Measurements from ENCODE around the gene PRR35. TPM values are rescaled to one million over a fixed set of nuclear protein-coding genes. Genes with fewer than 3 reads are reported as not detected.

PRR35 gene
- total and polyA plus RNA-seq, 5 experiments from 2014 or later = not detected

DNA sequence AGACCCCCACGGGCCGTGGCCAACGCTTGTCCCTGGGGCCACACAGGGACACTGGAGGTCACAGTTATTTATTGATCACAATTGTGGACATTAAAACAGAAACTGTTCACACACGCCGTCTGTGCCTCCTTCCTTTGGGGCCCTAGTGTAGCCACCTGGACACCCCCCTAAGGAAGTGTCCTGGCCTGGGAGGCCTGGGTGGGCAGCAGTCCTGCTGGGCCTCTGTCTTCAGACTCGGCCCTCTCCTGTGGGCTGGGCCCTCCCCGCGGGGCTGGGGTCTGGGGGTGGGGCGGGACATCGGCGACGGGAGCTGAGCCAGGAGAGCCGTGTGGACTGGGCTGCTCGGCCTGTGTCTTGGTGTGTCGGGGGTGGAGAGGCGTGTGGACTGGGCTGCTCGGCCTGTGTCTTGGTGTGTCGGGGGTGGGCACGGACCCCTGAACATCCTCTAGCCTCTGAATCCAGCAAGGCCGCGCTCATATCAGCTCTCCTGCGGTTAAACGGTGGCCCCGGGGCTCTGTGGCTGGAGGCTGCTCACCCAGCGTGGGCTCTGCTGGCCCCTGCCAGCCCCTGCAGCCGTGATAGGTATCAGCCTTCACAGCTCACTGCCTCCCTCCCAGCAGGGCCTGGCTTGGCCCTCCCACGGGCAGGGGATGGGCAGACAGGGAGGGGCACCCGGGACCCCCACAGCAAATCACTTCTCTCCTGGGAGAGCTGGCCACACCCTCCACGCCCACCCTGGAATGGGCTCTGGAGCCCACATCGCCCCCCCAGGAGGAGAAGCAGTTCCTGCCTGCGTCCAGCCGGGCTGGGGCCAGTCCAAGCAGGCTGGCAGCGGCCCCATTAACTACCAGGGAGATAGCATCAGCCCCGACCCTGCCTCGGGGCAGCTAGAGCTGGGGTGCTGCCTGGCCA is 5.5 kb downstream of the PRR35 start:
- Mint-ChIP-seq H3K36me3 (no peaks in the 10 kb centered on the region), H3K4me3 (peak overlapping the region in 1 of 10 donors; percentile 72), H3K9me3 (peaks cover 0 to 2% (median 0%) of the 10 kb centered on the region in 9 donors), H3K4me1 (peaks cover 9 to 23% (median 21%) of the 10 kb centered on the region in 4 donors), H3K27me3 (peaks cover 0 to 2% (median 0%) of the 10 kb centered on the region in 5 donors), H3K27ac (peak overlapping the region in 1 of 10 donors; percentile 66)
- POLR2A ChIA-PET = interaction anchor here (0.5 to 1.6 kb wide), 3 partner anchors 37 to 179 kb away, joined by 3 to 6 read pairs (median 4); partner anchors contain the start of gene METTL26
- no peak for DNase-seq
- no peak for ATAC-seq

DNA sequence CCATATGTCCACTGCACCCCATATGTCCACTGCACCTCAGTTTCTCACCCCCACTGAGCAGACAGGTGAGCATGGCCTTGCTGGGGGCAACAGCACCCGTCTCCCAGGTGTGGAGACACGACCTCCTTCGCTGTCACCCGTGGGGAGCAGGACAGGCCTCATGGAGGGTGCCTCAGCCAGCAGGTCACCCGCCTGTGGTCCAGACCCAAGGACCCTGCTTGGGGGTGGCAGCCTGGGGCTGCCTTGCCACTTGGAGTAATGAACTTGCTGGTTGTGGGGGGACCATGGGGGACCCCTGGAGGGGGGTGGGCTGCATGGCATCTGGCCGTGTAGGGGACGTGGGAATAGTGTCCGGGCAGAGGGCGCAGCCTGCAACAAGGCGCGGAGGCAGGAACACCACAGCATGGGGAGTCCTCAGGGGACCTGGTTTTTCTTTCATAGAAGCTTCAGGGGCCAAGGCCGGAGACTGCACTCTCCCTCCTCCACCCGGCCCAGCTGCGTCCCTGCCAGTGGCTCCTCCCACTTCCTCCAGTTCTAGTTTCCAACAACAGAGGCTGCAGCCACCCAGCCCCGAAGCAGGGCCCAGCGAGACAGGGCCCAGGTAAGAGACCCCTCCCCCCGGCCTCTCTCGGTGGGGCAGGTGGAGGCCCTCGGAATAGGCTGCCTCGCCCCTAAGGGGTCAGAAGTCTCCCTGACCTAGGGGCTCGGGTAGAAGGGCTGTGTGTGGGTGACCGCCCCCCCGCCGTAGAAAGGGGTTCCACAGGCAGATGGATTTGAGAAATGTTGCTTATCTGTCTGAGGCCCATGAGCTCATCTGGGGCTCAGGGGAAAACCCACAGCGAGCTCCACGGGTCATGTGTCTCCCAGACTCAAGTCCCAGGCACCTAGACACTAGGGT is 6.5 kb downstream of the PRR35 start, which contains the start of gene NHLRC4:
NHLRC4 (plus strand) TSS at position 531 of the 898 bp plus-strand sequence. CDS start 1,043 bp downstream, outside the sequence.
- H3K4me1 Mint-ChIP-seq = peaks cover 19 to 34% (median 31%) of the 10 kb centered on the region in 4 donors
- H3K9me3 Mint-ChIP-seq = peaks cover 0 to 2% (median 0%) of the 10 kb centered on the region in 9 donors
- no peaks in the 10 kb centered on the region for H3K36me3 Mint-ChIP-seq
- H3K27me3 Mint-ChIP-seq = peaks cover 0 to 2% (median 0%) of the 10 kb centered on the region in 5 donors
- DNase-seq (peak in 9 of 10 donors; percentile 29 to 77 (median 44)), ATAC-seq (peak; percentile 33 to 54)
- POLR2A ChIA-PET = interaction anchor here (0.5 to 2.1 kb wide), 5 partner anchors 19 to 180 kb away, joined by 3 to 8 read pairs (median 5); partner anchors contain the start of genes CAPN15 and METTL26
- peak within 1 kb of the TSS; percentile 60 to 84 (median 74) for H3K4me3 Mint-ChIP-seq
- H3K27ac Mint-ChIP-seq = peak within 1 kb of the TSS; percentile 66 to 91 (median 88)

DNA sequence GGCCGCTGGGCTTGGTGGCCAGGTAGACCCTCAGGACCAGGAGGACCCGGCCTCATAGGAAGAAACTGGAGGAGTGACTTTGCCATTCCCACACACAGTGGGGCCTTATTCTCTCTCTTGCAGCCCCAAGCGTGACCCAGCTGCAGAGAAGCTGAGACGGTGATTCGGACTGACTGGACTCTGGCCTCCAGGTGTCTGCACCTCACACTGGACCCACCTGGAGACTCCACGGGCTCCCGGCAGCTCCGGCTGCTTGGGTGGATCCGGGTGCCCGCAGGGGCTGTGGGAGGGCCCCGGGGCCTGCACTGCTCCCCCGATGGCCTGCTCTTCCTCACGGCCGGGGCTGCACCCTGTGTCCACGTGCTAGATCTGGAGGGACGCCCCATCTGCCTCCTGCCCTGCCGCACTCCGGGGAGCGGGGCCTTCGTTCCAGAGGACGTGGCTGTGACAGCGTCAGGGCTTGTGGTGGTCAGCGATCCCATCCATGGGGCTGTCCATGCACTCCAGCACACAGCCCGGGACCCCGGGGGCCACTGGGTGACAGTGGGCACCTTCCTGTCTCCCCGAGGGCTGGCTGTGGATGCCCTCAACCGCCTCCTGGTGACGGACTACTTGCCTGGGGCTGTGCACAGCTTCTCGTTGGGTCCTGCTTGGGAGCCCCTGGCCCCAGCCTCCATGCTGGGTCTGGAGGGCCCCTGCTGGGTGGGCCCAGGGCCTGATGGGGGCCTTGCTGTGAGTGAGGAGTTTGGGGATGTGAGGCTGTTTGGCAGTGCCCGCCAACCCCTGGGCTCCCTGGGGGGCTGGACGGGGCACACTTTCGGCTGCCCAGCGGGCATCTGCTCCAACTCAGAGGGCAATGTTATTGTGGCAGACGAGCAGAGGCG is 7.4 kb downstream of the PRR35 start:
- ATAC-seq (no peak), DNase-seq (no peak)
- Mint-ChIP-seq H3K27ac (peak overlapping the region in 9 of 10 donors; percentile 66 to 91 (median 88)), H3K36me3 (no peaks in the 10 kb centered on the region), H3K27me3 (peaks cover 0 to 1% (median 0%) of the 10 kb centered on the region in 5 donors), H3K9me3 (peaks cover 0 to 2% (median 0%) of the 10 kb centered on the region in 9 donors), H3K4me3 (peak overlapping the region; percentile 60 to 84 (median 74)), H3K4me1 (peaks cover 20 to 39% (median 35%) of the 10 kb centered on the region in 4 donors)
- POLR2A ChIA-PET = interaction anchor here (1.2 to 2.1 kb wide), 5 partner anchors 18 to 69 kb away, joined by 3 to 8 read pairs (median 5); partner anchors contain the start of genes CAPN15 and METTL26

DNA sequence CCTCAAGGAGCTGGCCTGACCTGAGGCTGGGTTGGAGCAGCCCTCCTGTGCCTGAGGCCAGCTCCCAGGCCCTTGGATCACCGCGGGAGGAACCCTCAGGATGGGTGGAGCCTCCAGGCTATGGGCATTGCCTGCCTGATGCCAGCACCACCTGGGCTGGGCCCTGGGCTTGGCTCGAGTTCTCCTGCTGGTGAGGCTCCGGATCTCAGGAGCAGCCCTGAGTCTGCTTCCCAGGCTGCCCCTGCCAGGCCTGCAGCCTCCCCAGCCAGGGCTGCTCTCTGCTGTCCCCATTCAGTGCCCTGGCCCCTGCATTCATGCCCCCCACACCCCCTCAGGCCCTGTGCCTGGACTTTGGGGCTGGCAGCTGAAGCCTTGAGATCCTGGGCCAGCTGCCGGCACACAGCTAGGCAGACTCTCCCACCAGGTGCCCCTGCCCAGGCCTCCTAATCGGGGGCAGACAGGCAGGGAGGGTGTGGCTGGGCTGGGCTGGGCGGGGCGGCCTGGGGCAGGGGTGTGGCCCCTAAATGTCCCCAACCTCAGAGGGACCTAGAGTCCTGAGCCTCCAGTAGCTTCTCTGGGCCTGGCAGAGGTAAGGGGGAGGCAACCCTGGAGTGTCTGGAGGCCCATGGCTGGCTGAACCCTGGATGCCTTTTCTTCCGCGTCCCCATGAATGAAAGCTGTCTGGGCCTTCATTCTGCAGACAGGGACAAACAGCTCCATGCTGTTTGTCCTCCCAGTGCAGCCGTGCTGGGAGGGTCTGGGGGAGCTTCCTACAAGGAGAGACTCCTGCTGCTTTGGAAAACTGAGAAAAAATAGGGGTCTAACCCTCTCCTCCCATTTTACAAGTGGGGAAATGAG is 8.4 kb downstream of the PRR35 start:
- H3K4me1 Mint-ChIP-seq = peaks cover 20 to 39% (median 35%) of the 10 kb centered on the region in 4 donors
- POLR2A ChIA-PET = interaction anchor here (0.6 to 2.1 kb wide), 4 partner anchors 20 to 167 kb away, joined by 3 to 8 read pairs (median 4); partner anchors contain the start of genes CAPN15 and DECR2
- no peak for DNase-seq
- no peaks in the 10 kb centered on the region for H3K27me3 Mint-ChIP-seq
- peaks cover 0 to 2% (median 0%) of the 10 kb centered on the region in 9 donors for H3K9me3 Mint-ChIP-seq
- peak overlapping the region in 9 of 10 donors; percentile 85 to 94 (median 91) for H3K27ac Mint-ChIP-seq
- H3K36me3 Mint-ChIP-seq = no peaks in the 10 kb centered on the region
- no peak for ATAC-seq
- H3K4me3 Mint-ChIP-seq = peak overlapping the region; percentile 81 to 91 (median 84)

DNA sequence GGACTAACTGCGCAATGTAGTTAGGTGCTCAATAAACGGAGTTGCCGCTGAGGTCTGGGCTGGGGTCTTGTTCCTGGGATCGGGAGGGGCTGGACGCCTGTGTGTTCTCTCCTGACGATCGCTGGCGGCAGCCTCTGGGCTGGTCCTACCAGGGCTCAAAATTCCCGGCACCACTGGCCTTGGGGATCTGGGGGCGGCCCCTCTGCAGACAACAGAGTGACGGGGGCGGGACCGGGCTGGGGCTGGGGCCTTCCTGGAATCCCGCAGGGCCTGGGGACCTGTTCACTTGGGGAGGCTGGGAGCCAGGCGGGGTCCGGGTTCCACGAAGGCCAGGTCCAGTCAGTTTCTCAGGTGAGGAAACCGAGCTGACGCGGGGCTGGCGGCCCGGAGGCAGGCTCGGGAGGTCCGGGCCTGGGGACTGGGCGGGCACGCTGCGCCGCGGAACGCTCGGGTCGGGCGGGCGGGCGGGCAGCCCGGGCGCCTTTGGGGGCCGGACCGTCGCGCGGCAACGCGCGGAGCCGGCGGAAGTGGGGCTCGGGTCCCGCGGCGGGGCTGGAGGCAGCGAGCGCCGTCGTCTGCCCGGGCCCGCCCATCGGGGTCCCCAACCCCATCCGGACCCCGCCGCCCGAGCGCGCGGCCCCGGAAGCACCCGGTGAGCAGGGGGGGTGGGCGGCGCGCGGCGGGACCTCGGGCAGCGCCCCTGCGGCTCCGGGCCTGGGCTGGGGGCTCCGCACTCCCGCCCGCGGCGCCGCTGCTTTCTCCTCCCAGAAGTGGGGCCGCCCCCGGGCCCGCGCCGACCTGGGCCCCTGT is 9.5 kb downstream of the PRR35 start, which contains the start of gene PIGQ:
PIGQ (plus strand) TSS at position 524 of the 810 bp plus-strand sequence. CDS start 4,107 bp downstream, outside the sequence.
- POLR2A ChIA-PET = interaction anchor here (0.6 to 1.2 kb wide), 2 partner anchors 13 to 168 kb away, joined by 3 read pairs; partner anchors contain the start of gene DECR2
- H3K4me3 Mint-ChIP-seq = peak within 1 kb of the TSS; percentile 81 to 93 (median 84)
- DNase-seq (peak; percentile 46 to 81 (median 65)), ATAC-seq (peak; percentile 74 to 75)
- no peaks in the 10 kb centered on the region for H3K27me3 Mint-ChIP-seq
- H3K27ac Mint-ChIP-seq = peak within 1 kb of the TSS; percentile 85 to 98 (median 92)
- peaks cover 20 to 39% (median 35%) of the 10 kb centered on the region in 4 donors for H3K4me1 Mint-ChIP-seq
- peaks cover 0 to 2% (median 0%) of the 10 kb centered on the region in 9 donors for H3K9me3 Mint-ChIP-seq
- H3K36me3 Mint-ChIP-seq = no peaks in the 10 kb centered on the region

- H3K27ac Mint-ChIP-seq = no peak overlapping the region
- peaks cover 0 to 2% (median 0%) of the 10 kb centered on the region in 9 donors for H3K9me3 Mint-ChIP-seq
- no peak overlapping the region for H3K4me3 Mint-ChIP-seq
- peaks cover 0 to 2% (median 0%) of the 10 kb centered on the region in 3 donors for H3K36me3 Mint-ChIP-seq
- ATAC-seq = no peak
- POLR2A ChIA-PET = interaction anchor here (0.9 kb wide), 1 partner anchor 12 kb away, joined by 3 read pairs; no protein-coding TSS in a partner anchor
- H3K4me1 Mint-ChIP-seq = peaks cover 14 to 32% (median 25%) of the 10 kb centered on the region in 4 donors
- H3K27me3 Mint-ChIP-seq = no peaks in the 10 kb centered on the region
- DNase-seq = no peak
Observed at GRCh38 chr16:572865-573650, 12.9 kb downstream of the PRR35 start.

GRCh38 chr16:574021-574760 is 14.0 kb downstream of the PRR35 start:
- DNase-seq = no peak
- Mint-ChIP-seq H3K36me3 (peaks cover 0 to 2% (median 0%) of the 10 kb centered on the region in 3 donors), H3K4me1 (peaks cover 14 to 27% (median 21%) of the 10 kb centered on the region in 4 donors), H3K27me3 (no peaks in the 10 kb centered on the region), H3K27ac (no peak overlapping the region), H3K4me3 (no peak overlapping the region), H3K9me3 (no peaks in the 10 kb centered on the region)
- no peak for ATAC-seq
- POLR2A ChIA-PET = interaction anchor here (0.9 kb wide), 1 partner anchor 11 kb away, joined by 3 read pairs; no protein-coding TSS in a partner anchor

- no peak overlapping the region for H3K27ac Mint-ChIP-seq
- H3K27me3 Mint-ChIP-seq = no peaks in the 10 kb centered on the region
- peaks cover 0 to 2% (median 0%) of the 10 kb centered on the region in 3 donors for H3K36me3 Mint-ChIP-seq
- DNase-seq (no peak), ATAC-seq (no peak)
- H3K4me3 Mint-ChIP-seq = no peak overlapping the region
- no peaks in the 10 kb centered on the region for H3K9me3 Mint-ChIP-seq
- POLR2A ChIA-PET = interaction anchor here (1.4 kb wide), 1 partner anchor 11 kb away, joined by 3 read pairs; no protein-coding TSS in a partner anchor
- H3K4me1 Mint-ChIP-seq = peaks cover 14 to 21% (median 16%) of the 10 kb centered on the region in 4 donors
Observed at GRCh38 chr16:575354-576196, 15.4 kb downstream of the PRR35 start.
